GM21529 (cell line): ENCODE measurements around the gene TAS1R1.

Source experiments
- ATAC-seq: cut with Tn5 transposase; IDR thresholded peaks from one replicate; pipeline ENCODE4 v1.9.1; 2021; ENCODE audit not compliant: unreplicated experiment

The TAS1R1 gene

GRCh38 chr1:6602669-6603237 is 47.6 kb downstream of the TAS1R1 start, which contains the start of gene KLHL21:
TSS of gene KLHL21 (minus strand) at chr1:6602869. CDS start at chr1:6602817, 52 bp downstream.
- peak; percentile 49 for ATAC-seq

DNA sequence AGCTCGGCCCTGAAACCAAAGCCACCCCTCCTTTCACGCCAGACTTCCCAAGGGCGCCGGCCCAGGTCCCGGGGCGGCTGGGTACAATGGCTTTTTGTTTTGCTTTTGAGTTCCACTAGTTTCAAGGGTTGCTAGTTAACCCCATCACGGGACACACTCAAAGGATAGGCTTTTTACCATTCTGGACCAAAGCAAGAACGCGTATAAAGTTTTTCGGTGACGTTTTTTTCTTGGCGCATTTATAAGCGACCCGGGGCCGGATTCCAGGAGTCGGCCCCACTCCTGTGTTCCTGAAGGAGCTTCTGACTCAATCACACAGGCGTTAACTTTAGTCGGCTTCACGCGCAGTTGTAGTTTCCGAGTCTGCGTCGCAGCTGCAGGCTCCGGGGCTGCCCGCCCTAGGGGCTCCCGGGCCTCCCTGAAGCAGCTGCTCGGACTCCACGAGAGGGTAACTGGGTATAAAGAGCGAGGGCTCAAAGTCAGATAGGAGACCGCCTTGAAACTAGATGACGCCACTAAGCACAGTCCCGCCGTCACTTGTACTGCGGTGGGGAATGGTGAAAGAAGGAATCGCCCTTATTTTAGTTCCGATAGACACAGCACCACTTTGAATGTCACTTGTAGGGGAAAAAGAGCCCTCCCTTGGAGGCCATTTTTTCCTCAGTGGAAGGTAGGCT is 48.3 kb downstream of the TAS1R1 start:
- peak; percentile 31 for ATAC-seq

DNA sequence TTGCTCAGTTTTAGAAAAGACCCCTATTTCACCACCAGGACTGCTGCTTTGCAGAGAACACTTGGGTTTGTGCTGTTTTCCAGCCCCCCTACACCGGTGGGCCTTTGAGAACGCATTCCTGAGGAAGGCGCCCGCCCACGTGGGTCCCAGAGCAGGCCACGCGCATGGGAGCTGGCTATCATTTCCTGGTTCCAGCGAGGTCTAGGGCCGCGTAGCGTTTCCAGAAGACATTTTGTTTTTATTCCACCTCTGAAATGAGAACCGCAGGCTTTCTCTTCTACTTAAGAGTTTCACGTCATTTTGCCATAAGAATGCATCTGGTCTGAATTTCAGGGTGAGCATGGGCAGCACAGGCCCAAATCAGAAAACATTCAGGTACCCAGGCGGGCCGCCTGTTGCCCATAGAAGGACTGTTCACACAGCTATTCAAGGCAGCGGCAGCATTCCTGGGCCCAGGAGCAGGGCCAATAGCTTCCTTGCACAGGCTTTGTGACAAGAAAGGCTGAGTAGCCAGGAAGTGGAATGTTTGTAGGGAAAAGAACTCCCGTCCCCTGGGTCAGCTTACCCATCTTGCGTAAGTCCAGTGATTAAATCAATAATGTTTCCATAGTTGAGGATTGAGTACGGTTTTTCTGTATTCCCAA is 48.9 kb downstream of the TAS1R1 start:
- ATAC-seq: no peak

GRCh38 chr1:6612641-6613360 is 57.7 kb downstream of the TAS1R1 start:
- peak; percentile 34 for ATAC-seq

- ATAC-seq: peak; percentile 89
Measured at GRCh38 chr1:6613361-6614018, 58.4 kb downstream of the TAS1R1 start, which contains the start of gene PHF13. TSS of gene PHF13 (plus strand) at chr1:6613731. CDS start at chr1:6614067, 336 bp downstream.

DNA sequence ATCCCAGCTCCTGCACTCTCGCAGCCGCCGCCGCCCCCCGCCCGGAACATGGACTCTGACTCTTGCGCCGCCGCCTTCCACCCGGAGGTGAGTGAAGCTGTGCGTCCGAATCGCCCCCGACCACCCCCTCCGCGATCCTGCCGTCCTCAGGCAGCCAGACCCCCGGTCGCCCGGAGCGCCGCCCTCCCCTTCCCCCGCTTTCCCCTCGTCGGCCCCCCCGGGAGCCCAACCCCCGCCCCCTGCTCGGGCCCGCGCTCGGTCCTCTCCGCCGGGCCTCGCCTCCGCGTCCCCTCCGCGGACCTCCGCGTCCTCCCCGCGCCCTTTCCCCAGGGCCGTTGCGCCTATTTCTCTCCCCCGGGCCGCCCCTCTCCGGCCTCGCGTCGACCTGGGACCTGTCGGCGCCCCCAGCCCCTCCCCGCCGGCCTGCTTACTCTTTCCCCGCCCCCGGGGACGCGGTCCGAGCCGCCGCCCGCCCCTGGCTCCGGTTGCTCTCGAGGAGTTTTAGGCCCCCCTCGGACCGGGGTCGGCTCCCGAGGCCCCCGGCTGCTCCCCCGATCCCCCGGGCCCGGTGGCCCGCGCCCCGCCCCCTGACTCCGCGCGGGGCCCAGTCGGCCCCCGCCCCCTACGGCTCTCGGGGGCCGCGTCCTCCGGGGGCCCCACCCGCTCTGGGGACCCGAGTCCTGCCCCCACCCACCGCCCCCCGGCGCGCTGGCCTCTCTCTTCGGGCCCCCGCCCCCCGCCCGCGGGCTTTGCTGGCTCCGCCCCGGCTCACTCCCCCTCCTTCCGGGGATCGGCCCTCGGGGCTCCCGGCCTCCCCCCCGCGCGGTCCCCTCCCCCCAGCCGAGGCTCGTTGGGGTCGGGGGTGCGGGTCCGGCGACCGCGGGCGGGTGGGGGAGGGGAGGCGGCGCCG is 59.2 kb downstream of the TAS1R1 start:
- no peak for ATAC-seq

GRCh38 chr1:6614929-6615785 is 60.0 kb downstream of the TAS1R1 start:
- ATAC-seq: no peak

- ATAC-seq: no peak
Measured at GRCh38 chr1:6619045-6619444, 63.9 kb downstream of the TAS1R1 start.

- no peak for ATAC-seq
Measured at GRCh38 chr1:6621429-6622391, 66.6 kb downstream of the TAS1R1 start.

DNA sequence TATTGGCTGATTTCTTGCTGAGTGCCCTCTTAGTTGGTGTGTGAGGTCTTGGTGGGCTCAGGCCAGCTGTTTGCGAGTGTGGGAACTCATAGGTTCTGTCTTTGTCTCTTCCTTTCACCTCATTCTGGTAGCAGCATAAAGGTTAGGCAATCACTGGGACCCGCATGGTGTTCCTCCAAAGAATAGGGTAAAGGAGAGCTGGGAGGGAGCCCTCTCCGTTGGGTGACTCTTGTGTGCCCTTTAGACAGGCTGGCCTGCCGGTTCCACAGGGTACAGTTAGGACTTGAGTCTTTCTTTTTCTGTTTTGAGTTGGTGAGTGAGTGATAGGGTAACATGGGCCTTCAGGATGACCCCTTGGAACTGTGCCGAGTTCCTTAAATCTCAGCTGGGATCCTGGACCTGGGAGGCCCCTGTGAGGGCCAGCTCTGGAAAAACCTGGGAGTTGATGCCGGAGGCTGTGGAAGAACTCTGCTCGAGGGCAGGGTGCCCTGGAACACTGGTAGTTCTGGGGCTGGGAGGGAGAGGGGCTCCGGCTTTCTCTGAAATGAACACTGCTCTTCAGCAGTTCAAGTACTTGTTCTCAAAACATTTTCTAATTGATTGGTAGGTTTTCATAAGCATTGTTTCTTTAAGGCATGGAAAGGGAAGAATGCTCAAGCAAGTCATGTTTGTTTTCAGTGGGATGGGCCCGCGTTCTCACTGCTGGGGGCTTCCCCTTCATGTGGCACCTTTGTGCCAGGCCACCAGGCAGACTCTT is 67.5 kb downstream of the TAS1R1 start:
- no peak for ATAC-seq

DNA sequence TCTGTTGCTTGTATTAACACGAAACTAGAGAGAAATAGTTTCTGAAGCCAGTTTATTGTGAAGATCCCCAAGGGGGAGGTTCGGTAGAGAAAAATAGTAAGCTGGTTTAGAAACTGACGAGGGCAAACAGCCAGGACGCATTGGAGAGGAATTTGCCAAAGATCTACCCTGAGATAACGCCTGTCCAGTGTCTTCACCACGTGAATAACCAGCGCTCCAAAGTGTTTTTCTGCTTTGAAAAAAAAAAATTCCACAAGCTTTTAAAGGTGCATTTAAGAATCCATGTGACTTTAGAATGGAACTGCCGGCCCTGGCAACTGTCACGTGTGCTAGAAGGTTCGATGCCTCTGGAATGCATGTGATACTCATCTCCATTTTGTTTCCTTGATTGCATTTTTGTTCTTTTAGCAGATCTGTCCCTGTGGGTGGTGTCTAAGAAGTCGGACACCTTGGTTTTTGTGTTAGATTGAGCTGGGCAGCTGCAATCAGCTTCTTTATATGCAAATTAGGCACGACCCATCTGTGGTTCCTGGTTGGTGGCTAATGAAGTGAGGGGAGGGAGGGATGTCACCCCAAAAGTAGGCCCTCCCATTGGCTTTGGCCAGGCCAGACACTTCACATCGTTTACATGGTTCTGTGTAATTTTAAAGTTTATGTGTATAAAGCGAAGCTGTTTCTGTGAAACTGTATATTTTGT is 68.3 kb downstream of the TAS1R1 start:
- no peak for ATAC-seq

DNA sequence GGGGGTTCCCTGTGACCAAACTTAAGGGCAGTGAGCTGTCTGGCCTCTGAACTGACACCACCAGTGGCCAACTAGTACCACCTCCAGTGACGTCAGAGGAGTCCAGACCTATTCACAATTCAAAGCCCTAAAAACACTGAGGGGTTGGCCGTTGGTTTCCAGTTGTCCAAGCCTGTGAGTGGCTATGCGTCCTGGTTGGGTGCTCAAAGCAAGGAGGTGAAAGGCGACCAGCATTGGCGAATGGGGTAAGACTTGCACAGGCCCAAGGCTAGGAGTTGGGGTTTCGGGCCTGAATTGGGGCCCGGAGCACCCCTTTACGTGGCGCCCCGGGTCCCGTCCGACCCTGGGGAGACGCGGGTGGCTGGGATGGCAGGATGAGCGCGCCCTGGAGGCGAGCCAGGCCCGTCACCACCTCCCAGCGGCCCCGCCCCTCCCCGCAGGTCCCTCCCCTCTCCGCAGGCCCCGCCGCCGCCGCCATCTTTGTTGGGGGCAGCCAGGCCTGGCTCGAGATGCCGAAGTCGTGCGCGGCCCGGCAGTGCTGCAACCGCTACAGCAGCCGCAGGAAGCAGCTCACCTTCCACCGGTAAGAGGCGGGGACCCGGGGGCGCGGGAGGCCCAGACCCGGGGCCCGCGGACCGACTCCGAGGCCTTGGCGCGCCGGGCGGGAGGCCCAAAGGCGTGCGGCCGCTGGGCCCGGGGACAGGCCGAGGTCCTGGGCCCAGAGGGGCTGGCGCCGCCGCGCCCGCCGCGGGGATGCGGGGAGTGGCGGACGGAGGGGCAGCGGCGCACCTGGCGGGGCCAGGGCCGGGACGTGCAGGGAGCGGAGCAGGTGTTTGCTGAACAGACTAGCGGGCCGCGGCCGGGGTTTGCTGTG is 69.8 kb downstream of the TAS1R1 start, which contains the start of gene THAP3:
Gene THAP3 (plus strand): TSS at position 159 of the 874 bp plus-strand sequence. CDS start 351 bp downstream, at position 510.
- ATAC-seq: peak; percentile 87

- no peak for ATAC-seq
Measured at GRCh38 chr1:6625584-6626149, 70.6 kb downstream of the TAS1R1 start.

- ATAC-seq: no peak
Measured at GRCh38 chr1:6627031-6627430, 71.9 kb downstream of the TAS1R1 start.
